Lower leg skin (tissue), 3 donors: ENCODE data around the gene GANC.

ENCODE experiments used
- POLR2A ChIP-seq, 2 donors: fragments of 450-650 bp; IDR thresholded peaks; one replicate each; pipeline ENCODE4 v1.6.1; 2016 to 2017; ENCODE audit warnings: antibody characterized with exemption in 2 of 2, mild to moderate bottlenecking in 1 of 2, moderate library complexity in 1 of 2
- TF ChIP-seq, protein P1 (sequence below), 3 donors: fragments of 450-650 bp; IDR thresholded peaks; one replicate each; pipeline ENCODE4 v1.5.1; 2016; ENCODE audit warnings: antibody characterized with exemption in 3 of 3, mild to moderate bottlenecking in 3 of 3, moderate library complexity in 2 of 3

- TF ChIP-seq, protein P1, sequence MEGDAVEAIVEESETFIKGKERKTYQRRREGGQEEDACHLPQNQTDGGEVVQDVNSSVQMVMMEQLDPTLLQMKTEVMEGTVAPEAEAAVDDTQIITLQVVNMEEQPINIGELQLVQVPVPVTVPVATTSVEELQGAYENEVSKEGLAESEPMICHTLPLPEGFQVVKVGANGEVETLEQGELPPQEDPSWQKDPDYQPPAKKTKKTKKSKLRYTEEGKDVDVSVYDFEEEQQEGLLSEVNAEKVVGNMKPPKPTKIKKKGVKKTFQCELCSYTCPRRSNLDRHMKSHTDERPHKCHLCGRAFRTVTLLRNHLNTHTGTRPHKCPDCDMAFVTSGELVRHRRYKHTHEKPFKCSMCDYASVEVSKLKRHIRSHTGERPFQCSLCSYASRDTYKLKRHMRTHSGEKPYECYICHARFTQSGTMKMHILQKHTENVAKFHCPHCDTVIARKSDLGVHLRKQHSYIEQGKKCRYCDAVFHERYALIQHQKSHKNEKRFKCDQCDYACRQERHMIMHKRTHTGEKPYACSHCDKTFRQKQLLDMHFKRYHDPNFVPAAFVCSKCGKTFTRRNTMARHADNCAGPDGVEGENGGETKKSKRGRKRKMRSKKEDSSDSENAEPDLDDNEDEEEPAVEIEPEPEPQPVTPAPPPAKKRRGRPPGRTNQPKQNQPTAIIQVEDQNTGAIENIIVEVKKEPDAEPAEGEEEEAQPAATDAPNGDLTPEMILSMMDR (IDR thresholded peaks at IDR 0.05) = no peak
- no peak for TF ChIP-seq POLR2A (IDR thresholded peaks at IDR 0.05)
These were observed 51.3 kb downstream of the GANC start for GRCh38 chr15:42324308-42324707.
